EH (cell line): Measurements from ENCODE around the gene FAM120B.
A peak's percentile ranks its signal among the peaks of the same experiment; 100 is the strongest.

ENCODE experiments used
- DNase-seq: peaks from one replicate; pipeline ENCODE4 v3.0.0-alpha.2; 2015; ENCODE audit warnings: low read depth

The FAM120B gene

DNA sequence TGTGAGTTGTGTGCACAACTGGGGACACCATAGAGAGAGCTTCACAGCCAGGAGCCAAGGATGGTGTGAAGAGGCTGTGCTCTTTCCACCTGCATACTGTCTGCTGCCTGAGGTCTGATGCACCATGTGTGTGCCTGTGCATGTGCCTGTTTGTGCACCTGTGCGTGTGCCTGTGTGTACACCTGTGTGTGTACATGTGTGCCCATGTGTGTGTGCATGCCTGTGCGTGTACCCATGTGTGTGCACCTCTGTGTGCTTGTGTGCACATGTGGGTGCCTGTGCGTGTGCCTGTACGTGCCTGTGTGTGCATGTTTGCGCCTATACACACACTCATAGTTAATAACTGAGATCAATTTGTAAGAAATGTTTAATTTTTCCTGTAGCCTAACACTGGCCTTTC is 51.3 kb downstream of the FAM120B start:
- DNase-seq = no peak

DNA sequence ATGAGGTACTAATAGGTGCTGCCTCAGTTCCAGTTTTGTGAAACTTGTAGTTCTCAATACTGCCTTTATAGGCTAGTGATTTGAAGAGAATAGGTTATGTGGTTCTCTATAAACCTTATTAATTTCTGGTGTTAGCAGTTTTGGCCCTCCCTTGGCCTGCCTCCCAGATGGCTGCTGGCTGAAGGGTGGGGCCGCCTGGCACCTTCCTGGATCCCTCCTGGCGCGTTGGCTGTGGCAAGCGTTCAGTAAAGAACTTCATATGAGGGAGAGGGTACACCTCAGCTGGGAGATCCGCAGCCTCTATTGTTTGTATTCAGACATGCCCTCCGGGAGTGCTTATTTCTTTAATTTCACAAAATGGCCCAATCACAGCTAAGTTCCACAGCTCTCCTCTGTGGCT is 51.9 kb downstream of the FAM120B start:
- DNase-seq = no peak

DNA sequence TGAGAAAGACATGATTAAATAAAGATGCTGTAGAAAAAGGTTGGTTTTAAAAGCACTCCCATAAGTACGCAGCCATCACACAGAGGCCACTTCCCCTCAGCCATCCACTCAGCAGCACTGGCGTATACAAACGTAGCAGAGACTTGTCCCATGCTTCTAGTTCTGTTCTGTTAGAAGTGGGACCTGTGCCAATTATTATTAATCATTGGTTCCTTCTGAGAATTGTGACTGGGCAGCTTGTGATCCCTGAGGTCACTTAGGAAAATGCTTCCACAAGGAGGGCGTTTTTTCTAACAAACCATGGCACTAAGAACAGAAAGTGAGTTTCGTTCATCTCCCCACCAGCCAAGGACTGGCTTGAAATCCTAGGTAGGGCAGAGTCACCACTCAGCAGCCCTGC is 53.9 kb downstream of the FAM120B start:
- peak; percentile 26 for DNase-seq

DNA sequence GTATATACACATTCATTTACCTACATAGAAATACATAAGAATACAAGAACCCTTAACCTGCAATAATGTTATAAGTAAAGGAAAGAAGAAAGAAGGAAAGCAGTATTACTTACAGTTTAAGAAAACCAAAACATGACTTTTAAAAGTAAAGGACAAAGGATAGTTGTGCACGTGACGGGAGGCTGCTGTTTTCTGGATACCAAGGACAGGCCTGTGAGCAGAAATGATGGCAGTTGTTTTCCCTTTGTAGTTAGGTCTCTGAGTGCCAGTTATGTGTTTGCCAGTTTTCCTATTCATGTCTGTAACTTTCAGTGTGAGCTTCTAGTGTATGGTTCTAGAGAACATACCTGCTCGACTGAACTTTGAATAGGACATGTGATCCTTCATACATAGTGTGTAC is 54.8 kb downstream of the FAM120B start:
- DNase-seq = no peak

DNA sequence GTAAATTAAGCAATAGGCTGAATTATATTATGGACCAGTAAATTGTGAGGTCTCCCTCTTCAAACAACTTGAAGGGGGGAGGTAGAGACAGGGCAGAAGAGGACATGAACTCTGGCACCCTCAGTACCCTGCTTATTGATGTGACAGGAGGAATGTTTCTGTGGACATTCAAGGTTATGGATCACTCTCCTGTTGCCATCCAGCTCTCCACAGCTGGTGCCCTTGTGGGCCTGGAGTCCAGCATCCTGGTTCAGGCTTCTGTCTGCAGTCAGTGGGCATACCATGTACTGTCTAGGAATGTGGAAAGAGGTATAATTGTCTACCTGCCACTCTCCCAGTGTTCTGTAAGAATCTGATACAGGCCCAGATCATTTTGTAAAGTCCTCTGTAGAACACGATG is 55.6 kb downstream of the FAM120B start:
- no peak for DNase-seq

DNA sequence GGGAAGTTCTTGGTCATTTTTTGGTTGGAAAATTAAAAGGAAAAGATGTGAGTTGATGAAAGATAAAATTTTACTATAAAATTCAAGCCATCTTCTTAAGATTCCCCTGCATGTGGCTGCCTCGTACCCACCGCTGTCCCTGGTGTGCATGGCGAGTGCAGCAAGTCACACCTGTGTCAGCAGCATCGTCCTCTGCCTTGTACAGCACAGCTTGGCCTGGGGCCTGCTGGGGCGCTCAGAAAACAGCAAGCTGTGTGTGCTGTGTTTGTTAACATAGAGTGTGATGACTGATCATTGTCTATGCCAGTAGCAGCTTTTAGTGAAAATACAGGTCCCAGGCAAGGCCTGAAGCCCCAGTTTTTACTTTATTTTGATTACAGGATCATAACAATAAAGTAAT is 56.7 kb downstream of the FAM120B start:
- no peak for DNase-seq

DNA sequence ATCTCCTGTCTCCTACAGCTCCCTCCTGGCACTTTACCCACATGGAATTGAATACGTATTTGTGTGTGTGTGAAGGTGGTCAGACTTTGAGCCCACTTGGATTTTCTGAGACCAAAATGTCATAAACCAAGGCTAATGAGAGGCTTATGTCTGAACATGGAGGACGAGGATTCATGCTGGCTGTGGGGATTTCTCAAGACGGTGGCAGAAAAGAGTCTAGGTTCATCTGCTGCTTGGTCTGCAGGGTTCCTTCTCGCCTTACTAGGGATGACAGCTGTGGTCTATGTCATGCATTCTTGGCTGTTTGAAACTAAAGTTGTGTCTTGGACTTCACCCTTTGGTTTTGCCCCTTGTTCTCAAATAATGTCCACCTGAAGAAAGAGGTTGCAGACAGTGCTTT is 58.6 kb downstream of the FAM120B start:
- DNase-seq = no peak

DNA sequence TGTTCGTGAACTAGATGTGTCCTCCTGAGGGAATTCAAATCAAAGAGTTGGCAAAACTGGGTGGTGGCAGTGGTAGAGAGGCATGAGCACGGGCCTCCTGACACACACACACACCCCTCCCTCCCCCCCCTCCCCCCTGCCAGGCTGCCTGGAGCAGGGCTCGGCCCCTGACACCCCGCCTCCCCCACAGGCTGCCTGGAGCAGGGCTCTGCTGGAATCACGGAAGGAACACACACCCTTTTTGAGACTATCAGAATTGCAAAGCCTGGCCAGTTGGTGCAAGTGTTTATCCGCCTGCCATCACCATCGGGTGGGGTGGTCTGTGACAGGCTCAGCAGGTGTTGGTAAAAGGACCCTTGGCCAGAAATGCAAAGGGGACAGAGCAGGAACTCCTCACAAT is 59.0 kb downstream of the FAM120B start:
- DNase-seq = no peak

DNA sequence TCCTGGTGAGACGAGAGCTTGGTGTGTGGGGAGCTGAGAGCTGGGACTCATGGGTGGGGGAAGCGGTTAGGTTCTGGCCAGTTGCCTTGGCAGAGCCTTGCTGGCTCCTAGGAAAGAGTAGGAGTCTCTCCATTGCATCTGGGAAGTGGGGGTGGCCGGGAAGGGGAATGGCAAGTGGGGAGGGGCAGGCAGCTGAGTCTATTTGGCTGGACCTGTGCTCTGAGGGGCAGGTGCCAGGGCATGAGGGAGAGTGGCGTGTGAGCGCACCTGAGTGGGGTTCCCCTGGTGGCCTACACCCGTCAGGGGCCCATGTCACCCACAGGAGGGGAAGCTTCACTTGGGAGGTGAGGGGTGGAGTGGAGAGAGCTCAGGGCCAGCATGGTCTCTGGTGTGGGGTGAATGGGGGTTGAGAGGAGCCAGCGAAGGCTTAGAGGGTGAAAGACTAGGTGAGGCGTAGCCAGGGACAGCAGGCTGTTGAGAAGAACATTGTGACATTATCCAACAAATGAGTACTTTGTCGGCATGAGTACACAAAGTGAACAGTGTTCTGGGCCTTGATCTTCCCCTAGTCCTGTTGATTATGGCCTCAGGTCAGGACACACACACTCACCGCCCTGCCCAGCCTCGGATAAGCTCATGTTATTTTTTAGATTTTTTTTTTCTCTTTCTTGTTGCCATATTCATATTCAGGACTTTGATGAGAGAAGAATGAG is 59.8 kb downstream of the FAM120B start:
- no peak for DNase-seq

DNA sequence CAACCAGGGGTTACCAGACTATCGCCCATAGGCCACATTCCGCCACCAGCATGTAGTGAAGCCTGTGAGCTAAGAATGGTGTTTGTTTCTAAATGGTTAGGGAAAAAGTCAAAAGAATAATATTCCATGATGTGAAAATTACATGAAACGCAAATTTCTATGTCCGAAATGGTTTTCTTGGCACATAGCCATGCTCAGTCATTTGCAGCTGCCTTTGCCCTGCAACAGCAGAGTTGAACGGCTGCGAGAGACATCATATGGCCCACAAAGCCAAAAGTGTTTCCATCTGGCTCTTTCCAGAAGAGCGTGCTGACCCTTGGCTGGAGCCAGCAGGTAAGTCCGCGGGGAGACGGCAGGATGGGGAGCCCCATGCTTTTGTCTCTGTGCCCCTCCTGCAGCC is 60.7 kb downstream of the FAM120B start:
- DNase-seq = no peak

DNA sequence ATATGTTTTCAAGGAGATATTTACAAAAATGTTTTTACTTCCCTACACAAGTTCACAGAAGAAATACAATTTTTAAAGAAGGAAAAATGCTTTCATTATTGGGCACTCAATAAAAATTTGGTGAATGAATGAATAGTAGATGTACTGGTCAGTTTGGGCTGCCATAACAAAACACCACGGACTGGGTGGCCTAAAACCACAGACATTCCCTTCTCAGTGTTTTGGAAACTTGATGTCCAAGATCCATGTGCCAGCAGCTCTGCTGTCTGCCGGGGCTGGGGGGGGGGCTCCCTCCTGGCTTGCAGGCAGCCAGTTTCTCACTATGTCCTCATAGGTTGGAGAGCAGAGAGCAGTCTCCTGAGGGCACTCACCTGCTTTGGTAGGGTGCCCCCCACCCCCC is 62.0 kb downstream of the FAM120B start:
- peak; percentile 10 for DNase-seq

DNA sequence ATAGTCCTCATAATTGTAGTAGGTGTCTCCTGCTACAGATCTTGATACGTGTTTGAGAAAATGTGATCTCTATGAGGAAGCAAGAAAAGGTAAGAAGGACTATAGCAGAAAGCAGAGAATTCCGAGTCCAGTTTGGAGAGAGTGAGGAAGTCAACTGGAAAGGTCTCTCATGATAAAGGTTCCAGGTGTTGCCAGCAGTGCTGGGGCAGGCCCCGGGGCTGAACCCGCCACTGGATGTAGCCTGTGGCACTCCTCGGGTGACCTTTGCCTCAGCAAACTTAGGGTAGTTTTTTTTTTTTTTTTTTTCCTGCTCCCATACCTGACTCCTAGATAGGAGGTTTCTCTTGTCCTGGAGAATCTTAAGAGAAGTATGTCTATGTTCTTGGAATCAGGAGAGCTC is 62.8 kb downstream of the FAM120B start:
- DNase-seq = no peak

DNA sequence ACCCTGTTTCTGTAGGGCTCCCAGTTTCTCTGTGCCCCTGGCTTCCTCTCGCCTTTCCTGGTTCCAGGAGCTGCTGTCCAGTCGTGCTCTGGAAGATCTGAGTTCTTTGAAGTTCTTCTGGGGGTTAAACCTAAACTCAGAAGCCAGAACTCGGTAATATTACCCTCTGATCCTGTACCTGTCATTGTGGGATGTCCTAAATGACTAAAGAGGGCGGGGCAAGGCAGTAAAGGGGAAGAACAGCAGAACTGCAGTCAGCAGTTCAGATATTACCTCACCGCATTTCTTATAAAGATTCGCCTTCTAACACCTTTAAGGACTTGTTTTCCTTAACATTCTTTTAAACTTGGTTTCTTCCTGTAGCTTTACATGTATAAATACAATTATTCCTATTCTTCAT is 63.9 kb downstream of the FAM120B start:
- no peak for DNase-seq

DNA sequence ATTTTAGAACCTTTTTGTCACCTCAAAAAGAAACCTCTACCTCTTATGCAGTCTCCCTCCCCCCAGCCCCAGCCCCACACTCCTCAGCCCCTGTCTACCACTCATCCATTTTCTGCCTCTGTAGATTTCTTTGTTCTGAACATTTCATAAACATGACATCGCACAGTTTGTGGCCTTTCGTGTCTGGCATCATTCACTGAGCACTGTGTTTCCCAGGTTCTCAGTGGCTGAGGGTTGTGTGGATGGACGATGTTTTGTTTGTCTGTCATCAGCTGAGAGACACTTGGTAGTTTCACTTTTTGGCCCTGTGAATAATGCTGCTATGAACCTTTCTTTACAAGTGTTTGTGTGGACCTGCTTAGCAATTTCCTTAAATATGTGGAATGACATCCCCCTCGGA is 64.5 kb downstream of the FAM120B start:
- DNase-seq = no peak

DNA sequence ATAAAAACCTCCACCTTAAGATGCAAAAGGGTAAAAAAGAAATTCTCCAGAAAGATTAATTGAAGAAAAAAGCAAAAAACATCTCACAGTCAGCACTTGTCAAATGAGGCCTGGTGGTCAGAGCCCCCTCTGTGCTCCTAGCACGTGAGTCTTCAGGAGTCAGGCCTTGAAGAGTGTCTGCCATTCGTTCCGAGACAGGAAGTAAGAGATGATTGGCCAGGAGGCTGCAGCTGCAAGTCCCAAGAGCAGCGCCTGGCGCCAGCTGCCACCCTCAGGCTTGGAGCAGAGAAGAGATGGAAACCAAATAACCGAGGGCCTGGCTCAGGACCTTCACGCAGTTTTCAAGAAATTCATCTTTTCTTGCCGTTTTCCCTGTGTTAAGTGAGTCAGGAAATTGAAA is 65.0 kb downstream of the FAM120B start:
- peak; percentile 26 for DNase-seq

DNA sequence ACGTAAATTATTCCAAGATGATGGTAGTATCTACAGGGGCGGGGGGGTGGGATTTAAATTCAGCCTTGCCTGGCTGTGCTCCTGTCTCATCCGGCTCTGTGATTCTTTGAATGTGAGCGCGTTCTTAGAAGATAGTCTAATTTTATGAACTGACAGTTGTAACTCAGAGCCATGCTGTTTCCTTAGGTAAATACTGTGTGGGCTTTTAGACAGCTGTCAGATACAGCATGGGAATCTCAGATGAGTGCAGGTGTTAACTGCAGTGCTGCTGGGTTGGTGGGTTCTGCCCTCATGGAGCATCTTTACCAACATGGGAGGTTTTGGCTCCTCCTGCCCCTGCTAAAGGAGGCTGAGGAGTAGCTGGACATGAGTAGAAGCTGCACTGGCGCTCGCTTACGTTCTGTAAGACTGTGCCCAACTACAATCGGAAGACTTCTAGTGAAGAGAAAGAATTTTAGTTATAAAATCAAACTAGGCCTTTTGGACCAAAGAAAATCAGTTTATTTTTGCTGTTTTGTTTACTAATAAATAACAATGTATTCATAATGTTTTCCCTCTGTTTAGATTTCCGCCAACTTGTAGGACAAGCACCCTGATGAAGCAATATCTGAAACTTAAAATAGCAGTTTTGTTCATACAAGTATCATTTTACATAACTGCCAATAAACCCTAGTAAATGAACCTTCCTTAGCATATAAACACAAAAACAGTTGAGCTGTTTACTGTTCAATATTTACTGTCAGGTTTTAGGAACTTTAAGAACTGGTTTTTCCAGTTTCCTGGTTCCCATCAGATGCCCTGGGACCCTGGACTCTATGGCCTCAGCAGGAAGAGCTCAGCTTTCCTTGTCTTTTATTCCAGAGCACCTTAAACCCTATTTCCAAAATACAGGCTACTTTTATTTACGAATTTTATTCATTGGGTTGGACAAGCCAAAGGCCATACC is 66.1 kb downstream of the FAM120B start:
- DNase-seq = no peak

DNA sequence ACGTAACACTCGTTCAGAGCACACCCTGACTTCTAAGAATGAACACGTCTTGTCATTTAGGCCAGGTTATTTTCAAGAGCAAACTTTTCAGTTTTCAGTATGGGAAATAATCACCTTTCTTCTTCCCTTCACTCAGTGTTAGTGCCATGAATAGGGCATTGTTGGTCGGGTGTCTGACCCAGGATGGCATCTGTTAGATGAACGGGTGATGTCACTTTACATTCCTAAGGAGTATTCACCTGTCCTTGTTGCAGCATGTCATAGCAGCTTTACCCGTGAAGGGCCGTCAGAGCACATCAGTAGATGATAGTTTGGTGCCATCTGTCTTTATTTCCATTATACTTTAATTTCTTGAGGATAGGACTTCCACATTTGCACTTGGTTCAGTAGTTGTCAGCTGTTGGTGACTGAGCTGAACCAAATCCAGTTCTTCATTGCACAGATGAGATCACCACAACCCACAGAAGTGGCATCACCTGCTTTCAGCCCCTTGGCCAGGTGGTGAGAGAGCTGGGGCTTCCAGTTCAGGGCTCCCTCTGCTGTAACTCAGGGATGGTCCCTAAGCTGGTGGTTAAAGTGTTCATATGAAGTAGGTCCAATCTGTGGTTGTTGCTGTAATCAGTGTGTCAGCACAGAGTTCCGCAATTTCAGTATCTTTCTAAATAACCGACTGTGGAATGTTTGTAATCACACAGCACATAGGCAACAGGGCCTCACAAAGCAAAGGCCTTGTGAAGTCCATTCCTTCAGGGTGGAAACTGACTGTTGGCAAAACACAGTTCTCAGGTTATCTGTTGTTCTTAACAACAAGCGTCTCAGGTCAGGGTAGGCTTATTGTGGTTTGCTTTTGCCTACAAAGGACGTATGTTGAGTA is 68.2 kb downstream of the FAM120B start:
- no peak for DNase-seq

DNA sequence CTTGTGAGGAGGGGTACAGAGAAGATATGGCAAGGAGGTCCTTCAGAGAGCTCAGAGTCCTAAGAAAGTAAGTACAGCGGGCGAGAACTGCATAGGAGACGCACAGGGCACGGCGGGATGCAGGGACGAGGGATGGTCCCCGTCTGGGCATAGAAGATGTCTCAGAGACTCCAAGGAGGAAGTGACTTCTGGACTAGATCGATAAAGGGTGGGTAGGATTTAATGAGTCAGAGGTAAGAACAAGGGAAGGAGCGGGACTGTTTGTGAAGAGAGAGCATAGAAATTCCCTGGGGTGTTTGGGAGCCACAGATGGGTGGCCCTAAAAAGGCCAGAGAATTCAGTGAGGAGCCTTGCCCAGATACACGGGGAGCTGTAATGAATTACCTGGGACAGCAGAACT is 69.1 kb downstream of the FAM120B start:
- DNase-seq = no peak

DNA sequence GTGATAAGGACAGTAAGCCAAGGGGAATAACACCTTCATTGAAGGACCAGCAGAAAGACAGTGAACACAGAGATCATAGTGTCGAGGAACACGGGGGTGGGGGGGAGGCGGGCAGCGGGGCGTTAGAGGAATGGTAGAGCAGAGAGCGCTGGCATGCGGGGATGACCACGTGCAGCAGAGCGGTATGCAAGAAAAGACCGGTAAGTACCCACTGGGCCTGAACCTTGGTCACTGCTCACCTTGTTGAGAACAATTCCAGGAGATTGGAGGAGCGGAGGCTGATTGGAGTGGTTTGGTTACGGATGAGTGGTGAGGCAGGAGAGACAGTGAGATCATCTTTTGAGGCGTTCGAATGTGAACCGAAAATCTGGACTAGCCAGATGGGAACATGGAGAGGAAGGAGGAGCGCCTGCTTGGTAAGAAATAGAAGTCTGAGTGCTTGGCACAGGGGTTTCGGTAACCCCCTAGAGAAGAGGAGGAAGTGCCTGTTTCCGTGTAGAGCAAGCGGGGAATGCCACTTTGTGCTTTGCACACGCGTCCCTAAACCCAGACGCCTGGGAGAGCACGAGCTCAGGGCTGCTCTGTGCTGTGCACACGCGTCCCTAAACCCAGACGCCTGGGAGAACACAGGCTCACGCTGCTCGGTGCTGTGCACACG is 70.0 kb downstream of the FAM120B start:
- no peak for DNase-seq

DNA sequence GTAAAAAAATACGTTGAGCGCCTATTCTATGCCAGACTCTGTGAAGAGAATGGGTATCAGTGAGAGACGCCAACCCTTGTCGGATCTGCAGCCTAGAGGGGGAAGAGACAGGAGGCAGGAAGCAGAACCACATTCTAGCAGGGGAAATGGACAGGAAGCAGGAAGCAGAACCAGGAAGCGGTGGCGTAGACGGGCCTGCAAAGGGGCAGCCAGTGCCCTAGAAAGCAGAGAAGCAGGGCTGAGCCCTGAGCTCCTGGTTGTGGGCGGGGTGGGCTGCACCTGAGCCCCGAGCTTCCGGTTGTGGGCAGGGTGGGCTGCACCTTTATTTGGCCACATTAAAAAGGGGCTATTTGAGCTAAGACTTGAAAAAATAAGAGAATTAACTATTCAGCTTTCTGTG is 71.9 kb downstream of the FAM120B start:
- DNase-seq = no peak

DNA sequence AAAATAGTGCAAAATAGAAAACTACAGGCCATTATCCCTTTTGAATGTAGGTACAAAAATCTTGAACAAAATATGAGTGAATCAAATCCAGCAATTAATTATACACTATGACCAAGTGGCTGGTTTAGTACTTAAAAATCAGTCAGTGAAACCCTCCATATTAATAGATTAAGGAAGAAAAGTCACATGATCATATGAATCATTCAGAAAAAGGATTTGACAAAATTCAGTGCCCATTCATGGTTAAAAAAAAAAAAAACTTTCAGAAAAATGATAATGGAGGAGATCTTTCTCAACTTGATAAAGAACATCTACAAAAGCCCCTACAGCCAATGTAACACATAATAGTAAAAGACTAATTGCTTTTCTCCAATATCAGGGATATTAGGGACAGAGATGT is 75.0 kb downstream of the FAM120B start:
- DNase-seq = no peak

DNA sequence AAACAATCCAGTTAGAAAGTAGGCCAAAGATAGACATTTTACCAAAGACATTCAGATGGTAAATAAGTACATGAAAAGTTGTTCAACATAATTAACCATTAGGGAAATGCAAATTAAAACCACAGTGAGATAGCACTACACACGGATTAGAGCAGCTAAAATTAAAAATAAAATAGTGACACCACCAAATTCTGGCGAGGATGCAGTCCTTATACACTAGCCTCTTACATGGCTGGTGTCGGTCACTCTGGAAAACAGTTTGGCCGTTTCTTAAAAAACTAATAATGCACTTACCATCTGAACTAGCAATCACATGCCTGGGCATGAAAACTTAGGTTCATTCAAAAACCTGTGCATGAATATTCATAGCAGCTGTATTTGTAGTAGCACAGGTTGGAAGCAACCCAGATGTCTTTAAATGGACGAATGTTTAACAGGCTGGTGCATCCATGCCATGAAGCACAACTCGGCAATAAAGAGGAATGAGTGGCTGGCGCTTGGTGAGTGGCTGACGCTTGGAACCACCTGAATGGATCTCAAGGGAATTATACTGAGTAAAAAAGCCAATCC is 77.0 kb downstream of the FAM120B start:
- DNase-seq = no peak
